DOHH2 (cell line): ENCODE measurements around the gene DZIP1L.

Experiments used
- H3F3A ChIP-seq: fragments of 200-600 bp; sonication (generic), shearing (Covaris generic); 2 replicates; pipeline ENCODE4 v1.6.0; 2016; ENCODE audit warnings: antibody characterized with exemption, mild to moderate bottlenecking; ENCODE audit not compliant: control insufficient read depth, insufficient read depth
- H3K27ac ChIP-seq: fragments of 200-600 bp; sonication (generic); 2 replicates; pipeline ENCODE4 v1.5.1; 2014; ENCODE audit warnings: low read depth, mild to moderate bottlenecking, low read length, moderate library complexity
- H3K27me3 ChIP-seq: fragments of 200-600 bp; sonication (generic); 2 replicates; pipeline ENCODE4 v1.6.1; 2014; ENCODE audit warnings: mild to moderate bottlenecking, low read length, mixed read lengths; ENCODE audit not compliant: control insufficient read depth
- H3K36me3 ChIP-seq: fragments of 200-600 bp; sonication (generic); 2 replicates; pipeline ENCODE4 v1.6.1; 2014; ENCODE audit warnings: mild to moderate bottlenecking, low read length, moderate library complexity, mixed read lengths; ENCODE audit not compliant: control insufficient read depth
- H3K4me1 ChIP-seq: fragments of 200-600 bp; sonication (generic); 2 replicates; pipeline ENCODE4 v1.6.1; 2014; ENCODE audit warnings: mild to moderate bottlenecking, low read length, mixed read lengths; ENCODE audit not compliant: control insufficient read depth
- H3K4me2 ChIP-seq: fragments of 200-600 bp; sonication (generic); 2 replicates; pipeline ENCODE4 v1.6.0; 2014; ENCODE audit warnings: mild to moderate bottlenecking, low read length, moderate library complexity
- H3K4me3 ChIP-seq: fragments of 200-600 bp; sonication (generic); 2 replicates; pipeline ENCODE4 v1.5.1; 2014; ENCODE audit warnings: mild to moderate bottlenecking, low read length, mixed read lengths
- H3K79me2 ChIP-seq: fragments of 200-600 bp; sonication (generic); 2 replicates; pipeline ENCODE4 v1.6.1; 2014; ENCODE audit warnings: mild to moderate bottlenecking, low read length, mixed read lengths; ENCODE audit not compliant: control insufficient read depth
- H3K9me2 ChIP-seq: fragments of 200-600 bp; sonication (generic); replicated peaks from 2 replicates; pipeline ENCODE4 v1.6.1; 2014; ENCODE audit warnings: mild to moderate bottlenecking, low read length, mixed read lengths; ENCODE audit not compliant: control insufficient read depth
- H3K9me3 ChIP-seq: fragments of 200-600 bp; sonication (generic); 2 replicates; pipeline ENCODE4 v1.6.1; 2014; ENCODE audit warnings: antibody characterized with exemption, low read length, mixed read lengths; ENCODE audit not compliant: control insufficient read depth, insufficient read depth
- H4K20me1 ChIP-seq: fragments of 200-600 bp; sonication (generic); 2 replicates; pipeline ENCODE4 v1.6.0; 2014; ENCODE audit warnings: low read depth, mild to moderate bottlenecking, antibody characterized with exemption, low read length, moderate library complexity; ENCODE audit not compliant: control insufficient read depth, insufficient read depth
- CTCF ChIP-seq: fragments of 200-600 bp; sonication (generic); IDR thresholded peaks from one replicate; pipeline ENCODE4 v1.5.1; 2014; ENCODE audit warnings: antibody characterized with exemption, mild to moderate bottlenecking, low read depth, low read length; ENCODE audit not compliant: poor library complexity, severe bottlenecking
- EZH2phosphoT487 ChIP-seq: fragments of 200-600 bp; sonication (generic); IDR thresholded peaks from 2 replicates; pipeline ENCODE4 v1.6.1; 2017; ENCODE audit warnings: borderline replicate concordance, mild to moderate bottlenecking, antibody characterized with exemption, low read length, moderate library complexity, mixed read lengths

The DZIP1L gene

GRCh38 chr3:138135146-138135832 lies 19.9 kb upstream of the DZIP1L start:
- Histone ChIP-seq H3K9me3 (no peaks in the 10 kb centered on the region), H3K4me2 (no peak overlapping the region), H3K36me3 (no peaks in the 10 kb centered on the region)

GRCh38 chr3:138132239-138132638 lies 16.8 kb upstream of the DZIP1L start, which contains the start of gene A4GNT:
TSS of gene A4GNT (minus strand) at chr3:138132390. CDS start at chr3:138131256, 1,134 bp downstream.
- H3K4me3 ChIP-seq: no peak within 1 kb of the TSS
- H3F3A ChIP-seq: no peaks in the 10 kb centered on the region
- no peak for TF ChIP-seq EZH2phosphoT487
- TF ChIP-seq CTCF: no peak
- no peaks in the 10 kb centered on the region for H4K20me1 ChIP-seq
- H3K9me2 ChIP-seq: no peaks in the 10 kb centered on the region
- no peaks in the 10 kb centered on the region for H3K79me2 ChIP-seq
- H3K27me3 ChIP-seq: peaks cover 15% of the 10 kb centered on the region
- no peaks in the 10 kb centered on the region for H3K4me1 ChIP-seq
- no peak within 1 kb of the TSS for H3K27ac ChIP-seq
- no peaks in the 10 kb centered on the region for H3K36me3 ChIP-seq
- no peak within 1 kb of the TSS for H3K4me2 ChIP-seq
- no peaks in the 10 kb centered on the region for H3K9me3 ChIP-seq

More at GRCh38 chr3:138135146-138135832, 19.9 kb upstream of the DZIP1L start:
- TF ChIP-seq EZH2phosphoT487 (no peak), CTCF (no peak)
- H3K79me2 ChIP-seq: no peaks in the 10 kb centered on the region
- H3K27me3 ChIP-seq: peaks cover 15% of the 10 kb centered on the region
- H3K9me2 ChIP-seq: no peaks in the 10 kb centered on the region
- H3K4me1 ChIP-seq: no peaks in the 10 kb centered on the region
- no peaks in the 10 kb centered on the region for H3F3A ChIP-seq
- H3K4me3 ChIP-seq: no peak overlapping the region
- no peaks in the 10 kb centered on the region for H4K20me1 ChIP-seq
- no peak overlapping the region for H3K27ac ChIP-seq

DNA sequence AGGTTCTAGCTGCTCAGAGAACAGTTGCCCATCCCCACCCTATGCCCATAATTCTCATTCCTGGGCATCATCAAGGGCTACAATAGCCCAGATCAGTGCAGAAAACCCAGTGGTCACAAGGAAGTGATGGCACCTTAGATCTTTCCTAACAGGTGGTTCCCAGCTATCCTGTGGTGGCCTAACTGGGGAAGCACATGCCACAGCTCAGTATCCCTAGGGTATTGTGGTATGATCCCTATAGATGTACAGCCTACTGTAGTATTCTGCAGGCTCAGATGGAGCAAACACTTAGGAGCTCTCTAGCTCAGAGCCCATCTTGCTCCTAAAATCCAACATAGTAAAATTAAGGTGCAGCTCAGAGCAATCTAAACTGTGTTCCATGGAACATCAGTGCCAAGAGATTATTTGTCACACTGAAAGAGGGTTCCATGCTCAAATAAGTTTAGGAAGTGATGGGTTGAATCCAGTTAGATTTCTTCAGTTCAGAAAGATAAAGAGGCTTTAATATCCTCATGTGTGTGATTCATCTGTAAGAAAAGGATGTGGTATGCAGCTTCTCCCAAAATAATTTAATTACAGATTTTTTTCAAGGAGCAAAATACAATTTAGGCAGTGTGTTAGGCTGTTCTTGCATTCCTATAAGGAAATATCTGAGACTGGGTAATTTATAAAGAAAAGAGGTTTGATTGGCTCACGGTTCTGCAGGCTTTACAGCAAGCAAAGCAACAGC lies 12.4 kb upstream of the DZIP1L start:
- no peaks in the 10 kb centered on the region for H3K36me3 ChIP-seq
- H3F3A ChIP-seq: no peaks in the 10 kb centered on the region
- no peaks in the 10 kb centered on the region for H3K9me2 ChIP-seq
- no peak overlapping the region for H3K4me2 ChIP-seq
- H3K79me2 ChIP-seq: no peaks in the 10 kb centered on the region
- H4K20me1 ChIP-seq: no peaks in the 10 kb centered on the region
- no peak overlapping the region for H3K27ac ChIP-seq
- TF ChIP-seq EZH2phosphoT487: no peak
- no peak for TF ChIP-seq CTCF
- no peaks in the 10 kb centered on the region for H3K9me3 ChIP-seq
- no peak overlapping the region for H3K4me3 ChIP-seq
- H3K4me1 ChIP-seq: no peaks in the 10 kb centered on the region
- H3K27me3 ChIP-seq: peaks cover 8% of the 10 kb centered on the region
